Left hindlimb (tissue), 1 donor: Measurements from ENCODE around the gene SHROOM2.
"Not testable (repeated sequence)": the region's sequence is repeated elsewhere in the genome, so short reads cannot be mapped to it uniquely, and the experiment has no call there.

Experiments used
- DNase-seq: peaks from one replicate; pipeline ENCODE4 v3.0.0-alpha.2; 2018

SHROOM2 gene

GRCh38 chrX:9785944-9786797 lies at the start of gene SHROOM2:
TSS of gene SHROOM2 (plus strand) at chrX:9786429. CDS start at chrX:9786546, 117 bp downstream.
- DNase-seq: peak; percentile 46

- no peak for DNase-seq
Observed at GRCh38 chrX:9737363-9737762, 48.9 kb upstream of the SHROOM2 start.

DNA sequence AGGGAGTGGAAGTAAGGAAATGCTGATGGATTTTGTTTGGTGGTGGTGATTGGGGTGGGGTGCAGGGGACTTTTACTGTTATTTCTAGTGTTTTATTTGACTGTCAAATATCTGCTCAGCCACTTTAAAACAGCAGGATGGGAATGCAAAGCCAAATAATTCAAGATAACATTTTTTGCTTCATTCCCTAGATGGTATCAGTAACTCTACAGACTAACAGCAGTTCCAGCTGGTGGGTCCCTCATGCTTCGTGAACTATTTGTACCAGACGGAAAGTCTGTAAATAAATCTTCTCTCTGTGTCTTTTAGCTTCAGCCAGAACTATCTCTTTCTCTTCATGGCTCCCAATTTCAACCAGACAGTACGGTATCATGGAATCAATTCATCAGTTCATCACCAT lies 48.1 kb upstream of the SHROOM2 start:
- DNase-seq: no peak

- no peak for DNase-seq
Observed at GRCh38 chrX:9739130-9739529, 47.1 kb upstream of the SHROOM2 start.

DNA sequence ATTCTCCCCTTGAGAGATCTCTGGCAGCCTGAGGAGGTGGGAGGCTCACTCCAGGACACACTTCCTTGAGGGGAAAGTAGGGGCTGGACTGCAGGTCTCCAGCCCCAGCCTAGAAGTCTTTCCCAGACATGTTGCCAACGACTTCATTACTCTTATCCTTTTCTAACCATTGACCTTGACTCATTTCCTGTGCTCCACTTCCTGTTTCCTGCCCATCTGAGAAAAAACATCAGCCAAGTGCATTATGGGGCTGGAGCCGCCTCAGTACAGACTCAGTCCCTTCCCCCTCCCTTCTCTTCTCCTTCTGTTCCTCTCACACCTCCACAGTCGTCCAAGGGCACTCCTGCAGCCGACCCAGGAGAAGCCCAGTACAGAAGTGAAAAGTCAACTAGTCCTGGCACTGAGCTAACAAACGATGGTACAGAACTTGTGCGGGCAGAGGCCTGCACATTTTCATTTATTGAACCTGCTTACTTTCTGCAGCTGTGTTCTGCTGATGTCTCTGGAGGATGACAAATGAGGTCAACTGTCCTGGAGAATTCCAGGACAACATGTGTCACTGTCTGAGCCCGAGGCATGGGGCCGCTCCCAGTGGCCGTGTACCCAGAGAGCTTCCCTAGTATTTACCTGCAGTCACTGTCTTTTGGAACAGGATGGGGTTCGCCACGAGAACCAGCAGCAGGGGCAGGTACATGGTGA lies 40.7 kb upstream of the SHROOM2 start:
- no peak for DNase-seq

GRCh38 chrX:9746148-9746888 lies 39.9 kb upstream of the SHROOM2 start:
- DNase-seq: no peak

GRCh38 chrX:9747644-9748043 lies 38.6 kb upstream of the SHROOM2 start:
- no peak for DNase-seq

GRCh38 chrX:9749146-9749692 lies 37.0 kb upstream of the SHROOM2 start:
- DNase-seq: no peak

DNA sequence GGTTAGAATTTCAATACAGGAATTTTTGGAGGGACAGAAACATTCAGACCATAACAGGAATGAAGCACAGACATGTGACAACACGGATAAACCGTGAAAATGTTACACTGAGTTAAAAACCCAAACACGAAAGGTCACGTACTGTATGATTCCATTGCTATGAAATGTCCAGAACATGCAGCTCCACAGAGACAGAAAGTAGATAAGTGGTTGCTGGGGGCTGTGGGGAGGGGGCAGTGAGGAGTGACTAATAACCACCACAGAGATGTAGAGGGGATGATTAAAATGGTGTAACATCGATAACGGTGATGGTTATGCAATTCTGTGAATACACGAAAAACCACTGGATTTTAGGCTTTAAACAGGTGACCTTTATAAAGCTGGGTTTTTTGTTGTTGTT lies 28.9 kb upstream of the SHROOM2 start:
- DNase-seq: no peak

GRCh38 chrX:9758021-9758638 lies 28.1 kb upstream of the SHROOM2 start:
- no peak for DNase-seq

DNA sequence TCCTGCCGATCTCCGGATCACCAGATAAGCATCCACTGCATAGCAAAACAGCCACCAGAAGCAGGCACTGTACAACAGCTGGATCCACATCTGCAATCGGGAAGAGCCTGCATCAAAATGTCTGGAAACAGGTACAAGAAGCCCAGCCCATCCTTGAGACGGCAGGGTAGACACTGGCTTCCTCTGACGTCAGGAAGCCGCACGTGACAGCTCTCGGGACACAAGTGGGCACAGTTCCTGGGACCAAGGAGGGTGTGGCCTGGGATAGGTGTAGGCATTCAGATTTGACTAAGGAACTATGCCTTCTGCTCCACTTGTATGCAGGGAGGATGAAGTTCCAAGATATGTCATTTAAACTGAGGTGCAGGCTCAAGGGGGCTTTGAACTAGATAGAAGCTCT lies 26.9 kb upstream of the SHROOM2 start:
- DNase-seq: no peak

GRCh38 chrX:9765072-9765736 lies 21.0 kb upstream of the SHROOM2 start:
- DNase-seq: no peak

GRCh38 chrX:9765737-9766097 lies 20.5 kb upstream of the SHROOM2 start, which contains the start of gene GPR143:
TSS of gene GPR143 (minus strand) at chrX:9765847. CDS start at chrX:9765817, 30 bp downstream.
- no peak for DNase-seq

GRCh38 chrX:9767375-9767774 lies 18.9 kb upstream of the SHROOM2 start:
- no peak for DNase-seq

- DNase-seq: not testable (repeated sequence)
Observed at GRCh38 chrX:9768321-9768839, 17.8 kb upstream of the SHROOM2 start.

GRCh38 chrX:9770319-9770718 lies 15.9 kb upstream of the SHROOM2 start:
- DNase-seq: no peak

DNA sequence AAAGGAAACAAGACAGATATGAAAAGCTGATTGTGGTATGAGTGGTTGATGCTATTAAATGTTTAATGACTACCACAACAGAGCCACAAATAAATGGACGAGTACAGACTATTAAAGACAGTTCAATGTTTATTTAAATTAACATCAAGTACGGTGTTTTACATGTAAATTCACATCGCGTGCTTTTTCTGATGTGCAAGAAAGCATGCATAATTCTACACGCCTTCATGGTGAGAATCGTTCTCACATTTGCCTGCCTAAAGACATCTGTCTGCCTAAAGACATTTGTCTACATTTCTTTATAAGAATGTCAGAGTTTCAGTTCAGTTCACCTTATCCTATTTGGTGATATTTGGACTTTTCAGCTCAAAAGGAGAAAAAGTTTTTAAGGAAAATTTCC lies 13.3 kb upstream of the SHROOM2 start:
- no peak for DNase-seq

DNA sequence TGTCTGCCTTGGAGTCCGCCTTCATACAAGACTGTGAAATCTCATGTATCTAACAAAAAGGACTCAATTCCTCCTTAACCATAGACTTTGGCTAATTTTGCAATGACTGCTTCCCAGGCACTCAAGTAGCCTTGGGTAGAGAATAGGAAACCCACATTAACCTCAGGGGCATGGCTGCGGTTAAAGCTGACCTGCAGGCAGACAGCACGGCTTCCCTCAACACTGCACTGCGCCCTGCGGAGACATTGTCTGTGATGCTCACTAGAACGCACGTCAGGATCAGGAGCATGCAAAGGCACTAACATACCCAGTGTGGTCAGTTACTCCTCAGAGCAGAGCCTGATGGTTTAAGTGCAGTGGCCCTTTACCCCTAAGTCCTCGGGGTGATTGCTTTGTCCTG lies 10.3 kb upstream of the SHROOM2 start:
- DNase-seq: no peak

GRCh38 chrX:9781941-9782340 lies 4.3 kb upstream of the SHROOM2 start:
- no peak for DNase-seq

DNA sequence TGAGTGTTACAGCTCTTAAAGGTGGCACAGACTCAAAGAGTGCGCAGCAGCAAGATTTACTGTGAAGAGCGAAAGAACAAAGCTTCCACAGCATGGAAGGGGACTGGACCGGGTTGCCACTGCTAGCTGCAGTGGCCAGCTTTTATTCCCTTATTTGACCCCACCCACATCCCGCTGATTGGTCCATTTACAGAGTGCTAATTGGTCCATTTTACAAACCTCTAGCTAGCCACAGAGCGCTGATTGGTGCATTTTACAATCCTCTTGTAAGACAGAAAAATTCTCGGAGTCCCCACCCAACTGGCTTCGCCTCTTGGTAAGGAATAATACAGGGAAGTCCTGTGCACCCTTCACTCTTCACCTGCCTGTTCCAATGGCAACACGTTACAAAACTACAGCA lies 1.9 kb upstream of the SHROOM2 start:
- DNase-seq: no peak

GRCh38 chrX:9785254-9785943 lies 830 bp upstream of the SHROOM2 start:
- DNase-seq: no peak
